ENCODE measurements around the gene ADRA1B. TPM values are rescaled to one million over a fixed set of nuclear protein-coding genes. Genes with fewer than 3 reads are reported as not detected.
A peak's percentile ranks its signal among the peaks of the same experiment; 100 is the strongest.

The ADRA1B gene
- total and polyA plus RNA-seq, 10 of the 15 experiments (the other 5 are each of a cell fraction or from before 2014, with no cell fraction given): 0.04 TPM; not detected in 9

DNA sequence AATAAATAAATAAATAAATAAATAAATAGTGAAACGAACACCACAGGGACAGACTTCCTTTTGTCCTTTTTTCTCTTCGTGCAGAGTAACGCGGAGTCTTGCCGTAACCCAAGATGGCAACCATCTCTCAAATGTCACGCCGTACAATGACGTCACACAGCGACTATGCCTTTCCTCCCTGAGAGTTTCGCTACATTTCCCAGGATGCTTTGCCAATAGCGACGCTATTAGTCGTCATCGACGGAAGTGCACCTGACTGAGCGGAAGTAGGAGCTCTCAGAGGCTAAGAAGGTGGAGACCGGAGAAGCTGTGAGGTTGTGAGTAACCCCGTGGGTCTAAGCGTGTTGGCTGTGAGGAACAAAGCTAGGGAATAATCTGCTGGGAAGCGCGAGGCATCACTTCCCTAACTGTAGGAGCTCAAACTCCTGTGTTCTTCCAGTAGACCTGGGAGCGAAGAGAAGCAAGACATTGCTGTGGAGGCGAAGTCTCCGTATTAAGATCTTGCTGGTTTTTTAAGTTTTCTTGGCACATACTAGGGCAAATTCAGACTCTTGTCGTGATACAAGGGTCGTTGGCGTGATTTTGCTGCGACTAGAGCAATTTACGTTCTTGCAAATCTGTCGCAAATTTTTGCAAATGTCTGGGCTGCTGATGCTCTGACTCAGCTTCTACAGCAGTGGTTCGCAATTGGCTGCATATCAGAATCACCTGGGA, 92.8 kb downstream of the ADRA1B start, which contains the start of gene TTC1 (continued):
- TF ChIP-seq, protein P1, sequence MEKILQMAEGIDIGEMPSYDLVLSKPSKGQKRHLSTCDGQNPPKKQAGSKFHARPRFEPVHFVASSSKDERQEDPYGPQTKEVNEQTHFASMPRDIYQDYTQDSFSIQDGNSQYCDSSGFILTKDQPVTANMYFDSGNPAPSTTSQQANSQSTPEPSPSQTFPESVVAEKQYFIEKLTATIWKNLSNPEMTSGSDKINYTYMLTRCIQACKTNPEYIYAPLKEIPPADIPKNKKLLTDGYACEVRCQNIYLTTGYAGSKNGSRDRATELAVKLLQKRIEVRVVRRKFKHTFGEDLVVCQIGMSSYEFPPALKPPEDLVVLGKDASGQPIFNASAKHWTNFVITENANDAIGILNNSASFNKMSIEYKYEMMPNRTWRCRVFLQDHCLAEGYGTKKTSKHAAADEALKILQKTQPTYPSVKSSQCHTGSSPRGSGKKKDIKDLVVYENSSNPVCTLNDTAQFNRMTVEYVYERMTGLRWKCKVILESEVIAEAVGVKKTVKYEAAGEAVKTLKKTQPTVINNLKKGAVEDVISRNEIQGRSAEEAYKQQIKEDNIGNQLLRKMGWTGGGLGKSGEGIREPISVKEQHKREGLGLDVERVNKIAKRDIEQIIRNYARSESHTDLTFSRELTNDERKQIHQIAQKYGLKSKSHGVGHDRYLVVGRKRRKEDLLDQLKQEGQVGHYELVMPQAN (conservative IDR thresholded peaks at IDR 0.05): 0 out of 2 replicates have a peak, but pooled peaks have one; percentile 51
- TF ChIP-seq, protein P2, sequence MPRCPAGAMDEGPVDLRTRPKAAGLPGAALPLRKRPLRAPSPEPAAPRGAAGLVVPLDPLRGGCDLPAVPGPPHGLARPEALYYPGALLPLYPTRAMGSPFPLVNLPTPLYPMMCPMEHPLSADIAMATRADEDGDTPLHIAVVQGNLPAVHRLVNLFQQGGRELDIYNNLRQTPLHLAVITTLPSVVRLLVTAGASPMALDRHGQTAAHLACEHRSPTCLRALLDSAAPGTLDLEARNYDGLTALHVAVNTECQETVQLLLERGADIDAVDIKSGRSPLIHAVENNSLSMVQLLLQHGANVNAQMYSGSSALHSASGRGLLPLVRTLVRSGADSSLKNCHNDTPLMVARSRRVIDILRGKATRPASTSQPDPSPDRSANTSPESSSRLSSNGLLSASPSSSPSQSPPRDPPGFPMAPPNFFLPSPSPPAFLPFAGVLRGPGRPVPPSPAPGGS (IDR thresholded peaks at IDR 0.05; ENCODE audit: borderline replicate concordance, insufficient read depth, low read depth, low read length, poor library complexity, severe bottlenecking): no peak
- TF ChIP-seq ASH2L (IDR thresholded peaks at IDR 0.05; ENCODE audit: borderline replicate concordance, low read depth) (no peak), KDM1A (IDR thresholded peaks at IDR 0.05; ENCODE audit: borderline replicate concordance) (no peak), MTA2 (IDR thresholded peaks at IDR 0.05; ENCODE audit: low read depth) (no peak), SMC3 (IDR thresholded peaks at IDR 0.05; ENCODE audit: borderline replicate concordance, low read length) (no peak), CHD1 (IDR thresholded peaks at IDR 0.05; ENCODE audit: low read depth, low read length) (no peak), POLR2AphosphoS5 (IDR thresholded peaks at IDR 0.05; ENCODE audit: low read length) (peak; percentile 99), NRF1 (conservative IDR thresholded peaks at IDR 0.05; ENCODE audit: low read depth, low read length) (no peak), BRCA1 (IDR thresholded peaks at IDR 0.05; ENCODE audit: low read depth, low read length) (no peak), HDAC6 (IDR thresholded peaks at IDR 0.05; ENCODE audit: unreplicated experiment) (no peak), KLF5 (IDR thresholded peaks at IDR 0.05; ENCODE audit: partially characterized antibody) (no peak), IKZF1 (conservative IDR thresholded peaks at IDR 0.05) (peak; percentile 90), SMARCA5 (IDR thresholded peaks at IDR 0.05) (no peak)
- TF ChIP-seq, protein P3, sequence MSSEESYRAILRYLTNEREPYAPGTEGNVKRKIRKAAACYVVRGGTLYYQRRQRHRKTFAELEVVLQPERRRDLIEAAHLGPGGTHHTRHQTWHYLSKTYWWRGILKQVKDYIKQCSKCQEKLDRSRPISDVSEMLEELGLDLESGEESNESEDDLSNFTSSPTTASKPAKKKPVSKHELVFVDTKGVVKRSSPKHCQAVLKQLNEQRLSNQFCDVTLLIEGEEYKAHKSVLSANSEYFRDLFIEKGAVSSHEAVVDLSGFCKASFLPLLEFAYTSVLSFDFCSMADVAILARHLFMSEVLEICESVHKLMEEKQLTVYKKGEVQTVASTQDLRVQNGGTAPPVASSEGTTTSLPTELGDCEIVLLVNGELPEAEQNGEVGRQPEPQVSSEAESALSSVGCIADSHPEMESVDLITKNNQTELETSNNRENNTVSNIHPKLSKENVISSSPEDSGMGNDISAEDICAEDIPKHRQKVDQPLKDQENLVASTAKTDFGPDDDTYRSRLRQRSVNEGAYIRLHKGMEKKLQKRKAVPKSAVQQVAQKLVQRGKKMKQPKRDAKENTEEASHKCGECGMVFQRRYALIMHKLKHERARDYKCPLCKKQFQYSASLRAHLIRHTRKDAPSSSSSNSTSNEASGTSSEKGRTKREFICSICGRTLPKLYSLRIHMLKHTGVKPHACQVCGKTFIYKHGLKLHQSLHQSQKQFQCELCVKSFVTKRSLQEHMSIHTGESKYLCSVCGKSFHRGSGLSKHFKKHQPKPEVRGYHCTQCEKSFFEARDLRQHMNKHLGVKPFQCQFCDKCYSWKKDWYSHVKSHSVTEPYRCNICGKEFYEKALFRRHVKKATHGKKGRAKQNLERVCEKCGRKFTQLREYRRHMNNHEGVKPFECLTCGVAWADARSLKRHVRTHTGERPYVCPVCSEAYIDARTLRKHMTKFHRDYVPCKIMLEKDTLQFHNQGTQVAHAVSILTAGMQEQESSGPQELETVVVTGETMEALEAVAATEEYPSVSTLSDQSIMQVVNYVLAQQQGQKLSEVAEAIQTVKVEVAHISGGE (CRISPR knock-in tag; IDR thresholded peaks at IDR 0.05): 0 out of 2 replicates have a peak, but pooled peaks have one; percentile 5
- TF ChIP-seq, protein P4, sequence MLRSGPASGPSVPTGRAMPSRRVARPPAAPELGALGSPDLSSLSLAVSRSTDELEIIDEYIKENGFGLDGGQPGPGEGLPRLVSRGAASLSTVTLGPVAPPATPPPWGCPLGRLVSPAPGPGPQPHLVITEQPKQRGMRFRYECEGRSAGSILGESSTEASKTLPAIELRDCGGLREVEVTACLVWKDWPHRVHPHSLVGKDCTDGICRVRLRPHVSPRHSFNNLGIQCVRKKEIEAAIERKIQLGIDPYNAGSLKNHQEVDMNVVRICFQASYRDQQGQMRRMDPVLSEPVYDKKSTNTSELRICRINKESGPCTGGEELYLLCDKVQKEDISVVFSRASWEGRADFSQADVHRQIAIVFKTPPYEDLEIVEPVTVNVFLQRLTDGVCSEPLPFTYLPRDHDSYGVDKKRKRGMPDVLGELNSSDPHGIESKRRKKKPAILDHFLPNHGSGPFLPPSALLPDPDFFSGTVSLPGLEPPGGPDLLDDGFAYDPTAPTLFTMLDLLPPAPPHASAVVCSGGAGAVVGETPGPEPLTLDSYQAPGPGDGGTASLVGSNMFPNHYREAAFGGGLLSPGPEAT (IDR thresholded peaks at IDR 0.05; ENCODE audit: low read depth): peak; percentile 74
- TF ChIP-seq, protein P5, sequence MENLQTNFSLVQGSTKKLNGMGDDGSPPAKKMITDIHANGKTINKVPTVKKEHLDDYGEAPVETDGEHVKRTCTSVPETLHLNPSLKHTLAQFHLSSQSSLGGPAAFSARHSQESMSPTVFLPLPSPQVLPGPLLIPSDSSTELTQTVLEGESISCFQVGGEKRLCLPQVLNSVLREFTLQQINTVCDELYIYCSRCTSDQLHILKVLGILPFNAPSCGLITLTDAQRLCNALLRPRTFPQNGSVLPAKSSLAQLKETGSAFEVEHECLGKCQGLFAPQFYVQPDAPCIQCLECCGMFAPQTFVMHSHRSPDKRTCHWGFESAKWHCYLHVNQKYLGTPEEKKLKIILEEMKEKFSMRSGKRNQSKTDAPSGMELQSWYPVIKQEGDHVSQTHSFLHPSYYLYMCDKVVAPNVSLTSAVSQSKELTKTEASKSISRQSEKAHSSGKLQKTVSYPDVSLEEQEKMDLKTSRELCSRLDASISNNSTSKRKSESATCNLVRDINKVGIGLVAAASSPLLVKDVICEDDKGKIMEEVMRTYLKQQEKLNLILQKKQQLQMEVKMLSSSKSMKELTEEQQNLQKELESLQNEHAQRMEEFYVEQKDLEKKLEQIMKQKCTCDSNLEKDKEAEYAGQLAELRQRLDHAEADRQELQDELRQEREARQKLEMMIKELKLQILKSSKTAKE (IDR thresholded peaks at IDR 0.05; ENCODE audit: low read depth, poor library complexity, severe bottlenecking): no peak
